ENCODE measurements around the gene GPR148. TPM values are rescaled to one million over a fixed set of nuclear protein-coding genes. Genes with fewer than 3 reads are reported as not detected.

GPR148 gene
- total RNA-seq, 4 donors from 2014 or later: not detected

GRCh38 chr2:130754811-130755210 lies 25.9 kb downstream of the GPR148 start:
- ATAC-seq (ENCODE audit: low FRiP score) (no peak), DNase-seq (ENCODE audit: low spot score) (no peak)
- TF ChIP-seq CTCF (IDR thresholded peaks at IDR 0.05): no peak

GRCh38 chr2:130755256-130756052 lies 26.6 kb downstream of the GPR148 start, which contains the start of gene AMER3:
Gene AMER3 (plus strand): TSS chr2:130755540. CDS start chr2:130762073, 6,533 bp downstream.
- no peak for TF ChIP-seq CTCF (IDR thresholded peaks at IDR 0.05)
- DNase-seq (ENCODE audit: low spot score) (no peak), ATAC-seq (ENCODE audit: low FRiP score) (peak; percentile 15)

DNA sequence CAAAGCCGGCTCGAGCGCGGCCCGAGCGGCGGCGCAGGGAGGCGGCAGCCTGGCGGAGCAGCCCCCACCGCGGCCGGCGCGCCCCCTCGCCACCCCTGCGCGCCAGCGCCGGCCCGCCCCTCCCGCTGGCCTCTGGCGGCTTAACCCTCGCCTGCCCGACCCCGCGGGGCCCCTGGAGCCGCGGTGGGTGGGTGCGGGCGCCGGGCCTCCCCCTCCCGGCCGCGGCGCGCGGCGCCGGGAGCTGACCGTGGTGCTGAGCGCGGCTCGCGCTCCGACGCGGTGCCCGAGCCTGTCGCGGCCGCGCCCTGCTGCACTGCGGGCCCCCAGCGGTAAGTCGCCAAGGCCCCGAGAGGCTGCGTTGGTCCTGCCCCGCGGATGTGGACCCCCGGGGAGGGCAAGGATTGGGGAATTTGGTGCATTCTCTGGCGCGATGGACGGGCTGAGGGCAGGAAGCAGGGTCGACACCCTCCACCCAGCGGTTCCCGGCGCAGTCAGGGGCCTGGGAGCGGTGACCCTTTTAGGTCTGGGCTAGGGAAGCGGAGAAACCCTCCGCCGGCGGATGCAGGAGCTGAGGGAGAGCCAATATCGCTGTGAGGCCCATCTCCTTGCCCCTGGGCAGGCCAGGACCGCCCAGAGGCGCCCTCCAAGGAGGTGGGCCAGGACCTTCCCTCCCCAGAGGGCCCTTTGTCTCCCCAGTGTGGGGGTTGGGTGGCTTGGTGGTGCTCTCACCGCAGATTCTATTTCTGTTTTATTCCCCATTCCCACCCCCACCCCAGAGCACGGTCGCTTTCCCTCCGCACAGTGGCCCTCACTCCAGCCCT lies 27.4 kb downstream of the GPR148 start:
- TF ChIP-seq CTCF (IDR thresholded peaks at IDR 0.05): no peak
- DNase-seq (ENCODE audit: low spot score): no peak
- ATAC-seq (ENCODE audit: low FRiP score): peak; percentile 49

DNA sequence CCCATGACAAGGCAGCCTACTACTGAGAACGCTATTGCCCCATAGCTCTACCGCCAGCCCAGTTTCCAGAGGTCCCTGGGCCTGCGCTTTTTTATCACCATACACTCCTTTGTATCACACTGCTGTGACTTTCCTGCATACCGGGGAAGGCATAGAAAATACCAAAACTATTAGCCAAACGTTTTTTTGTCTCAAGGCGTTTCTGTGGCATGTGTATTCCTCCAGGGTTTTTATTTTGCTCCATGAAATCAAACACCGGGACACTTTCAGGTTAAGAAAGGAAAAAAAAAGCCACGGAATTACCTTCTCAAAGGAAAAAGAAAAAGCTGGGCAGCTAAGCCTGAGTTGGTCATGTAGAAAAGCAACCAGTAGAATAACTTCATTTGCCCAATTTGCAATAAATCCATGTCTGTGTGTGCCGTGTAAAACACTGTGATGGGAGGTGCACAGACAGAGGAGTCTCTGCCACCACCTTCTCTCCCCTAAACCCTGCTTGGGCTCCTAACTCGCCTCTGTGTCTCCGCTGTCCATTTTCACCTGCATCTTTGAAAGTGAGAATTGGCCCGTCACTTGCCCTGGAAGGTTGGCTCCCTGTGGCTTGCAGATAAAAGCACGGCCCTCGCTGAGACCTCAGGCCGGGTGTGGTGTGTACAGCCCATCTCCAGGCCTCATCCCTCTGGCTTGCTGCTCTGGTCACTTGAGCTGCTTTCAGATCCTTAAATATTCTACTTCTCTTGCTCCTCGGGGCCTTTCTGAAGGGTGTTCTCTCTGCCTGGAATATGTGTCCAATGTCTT lies 28.2 kb downstream of the GPR148 start:
- TF ChIP-seq CTCF (IDR thresholded peaks at IDR 0.05): no peak
- DNase-seq (ENCODE audit: low spot score): no peak

DNA sequence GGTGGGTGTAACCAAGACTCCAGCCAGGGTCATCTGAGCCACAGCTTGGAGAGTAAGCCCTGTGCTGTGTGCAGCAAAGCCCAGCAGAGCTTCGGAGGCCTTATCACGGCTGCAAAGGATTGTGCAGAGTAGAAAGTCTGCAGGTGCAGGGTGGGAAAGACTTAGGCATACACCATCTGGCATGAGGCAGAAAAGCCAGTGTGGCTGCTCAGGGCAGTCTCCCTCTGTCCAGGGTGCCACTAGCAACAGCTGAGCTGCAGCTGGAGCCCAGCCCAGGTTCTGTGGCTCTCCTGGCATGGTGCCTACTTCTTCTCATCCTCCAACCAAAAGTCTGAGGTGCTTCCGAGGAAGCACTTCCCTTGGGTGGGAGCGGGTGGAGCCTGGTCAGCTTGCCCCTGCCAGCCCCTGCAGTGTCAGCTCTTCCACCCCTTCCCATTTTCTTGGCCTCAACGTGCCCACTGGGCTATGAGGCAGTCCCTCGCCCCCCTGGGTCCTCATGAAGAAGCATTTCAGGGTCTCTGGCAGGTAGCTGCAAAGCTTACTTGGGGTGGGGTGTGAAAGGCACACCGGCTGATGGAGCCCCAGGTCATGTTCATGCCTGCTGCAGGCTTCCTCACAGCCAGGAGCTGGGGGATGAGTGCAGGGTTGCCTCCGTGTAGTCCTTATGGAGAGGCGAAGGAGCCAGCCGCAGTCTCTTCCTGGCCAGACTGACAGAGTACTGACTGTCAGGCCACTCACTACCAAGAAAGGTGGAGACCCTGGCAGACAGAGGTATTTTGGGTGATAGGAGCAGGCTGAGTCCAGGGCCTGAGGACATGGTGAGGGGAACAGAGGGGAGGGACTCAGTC lies 31.3 kb downstream of the GPR148 start:
- no peak for ATAC-seq (ENCODE audit: low FRiP score)

More for the DNA sequence above, 28.2 kb downstream of the GPR148 start:
- ATAC-seq (ENCODE audit: low FRiP score): no peak

More for the DNA sequence above, 31.3 kb downstream of the GPR148 start:
- DNase-seq (ENCODE audit: low spot score): no peak
- no peak for TF ChIP-seq CTCF (IDR thresholded peaks at IDR 0.05)

Measured in omental fat pad (tissue), 4 donors.